Right lung (tissue), 10 donors: ENCODE measurements around the gene RPS17. TPM values are rescaled to one million over a fixed set of nuclear protein-coding genes. Genes with fewer than 3 reads are reported as not detected.

Source experiments
- DNase-seq, 2 donors: peaks; one replicate each; pipeline ENCODE4 v3.0.0-alpha.2; 2013
- long read RNA-seq, 8 donors: transcript quantifications; one replicate each; lab custom pipeline, GENCODE V29; 2026
- polyA plus RNA-seq, 5 donors: library from polyadenylated mRNA; unstranded; fragments of 120-200 nt; gene quantifications; one replicate each; pipeline versions ENCODE4 v1.2.1 to v1.2.3, GENCODE V29; 2013; ENCODE audit warnings: inconsistent platforms in 1 of 5, low replicate concordance in 1 of 5; ENCODE audit not compliant: insufficient read length in 5 of 5, insufficient read depth in 1 of 5

The RPS17 gene
- polyA plus RNA-seq = 1,000 to 10,000 TPM; 1,984 to 3,042 (median 2,162) TPM
- long read RNA-seq, donor 1, transcript RPS17-210 (5 exons, 488 nt) = major isoform, 1,286 of 1,396 reads
- long read RNA-seq, donor 1, transcript RPS17-203 (2 exons, 580 nt) = minor isoform, 9 of 1,396 reads
- long read RNA-seq, donor 1, transcript RPS17-204 (2 exons, 760 nt) = minor isoform, 24 of 1,396 reads
- long read RNA-seq, donor 1, transcript RPS17-206 (3 exons, 1,877 nt) = minor isoform, 13 of 1,396 reads
- long read RNA-seq, donor 1, partial matches to known transcripts = 56 of 1,396 reads
- long read RNA-seq, donor 1, other reads (novel, unspliced or antisense) = 0 of 1,396 reads
- long read RNA-seq, donor 2, transcript RPS17-210 (5 exons, 488 nt) = major isoform, 750 of 792 reads
- long read RNA-seq, donor 2, transcript RPS17-203 (2 exons, 580 nt) = minor isoform, 7 of 792 reads
- long read RNA-seq, donor 2, transcript RPS17-206 (3 exons, 1,877 nt) = minor isoform, 5 of 792 reads
- long read RNA-seq, donor 2, partial matches to known transcripts = 22 of 792 reads
- long read RNA-seq, donor 2, other reads (novel, unspliced or antisense) = 0 of 792 reads
- long read RNA-seq, donor 3, transcript RPS17-210 (5 exons, 488 nt) = major isoform, 695 of 788 reads
- long read RNA-seq, donor 3, transcript RPS17-204 (2 exons, 760 nt) = minor isoform, 21 of 788 reads
- long read RNA-seq, donor 3, transcript RPS17-203 (2 exons, 580 nt) = minor isoform, 5 of 788 reads
- long read RNA-seq, donor 3, transcript RPS17-206 (3 exons, 1,877 nt) = minor isoform, 5 of 788 reads
- long read RNA-seq, donor 3, partial matches to known transcripts = 60 of 788 reads
- long read RNA-seq, donor 3, other reads (novel, unspliced or antisense) = 0 of 788 reads
- long read RNA-seq, donor 4, transcript RPS17-204 (2 exons, 760 nt) = minor isoform, 11 of 613 reads
- long read RNA-seq, donor 4, transcript RPS17-203 (2 exons, 580 nt) = minor isoform, 7 of 613 reads
- long read RNA-seq, donor 4, transcript RPS17-210 (5 exons, 488 nt) = major isoform, 554 of 613 reads
- long read RNA-seq, donor 4, transcript RPS17-209 (4 exons, 1,909 nt) = minor isoform, 6 of 613 reads
- long read RNA-seq, donor 4, partial matches to known transcripts = 30 of 613 reads
- long read RNA-seq, donor 4, other reads (novel, unspliced or antisense) = 0 of 613 reads
- long read RNA-seq, donor 5, transcript RPS17-204 (2 exons, 760 nt) = minor isoform, 15 of 1,636 reads
- long read RNA-seq, donor 5, transcript RPS17-210 (5 exons, 488 nt) = major isoform, 1,532 of 1,636 reads
- long read RNA-seq, donor 5, transcript RPS17-203 (2 exons, 580 nt) = minor isoform, 14 of 1,636 reads
- long read RNA-seq, donor 5, transcript RPS17-206 (3 exons, 1,877 nt) = minor isoform, 11 of 1,636 reads
- long read RNA-seq, donor 5, partial matches to known transcripts = 53 of 1,636 reads
- long read RNA-seq, donor 5, other reads (novel, unspliced or antisense) = 0 of 1,636 reads
- long read RNA-seq, donor 6, transcript RPS17-210 (5 exons, 488 nt) = major isoform, 1,357 of 1,510 reads
- long read RNA-seq, donor 6, transcript RPS17-209 (4 exons, 1,909 nt) = minor isoform, 15 of 1,510 reads
- long read RNA-seq, donor 6, transcript RPS17-204 (2 exons, 760 nt) = minor isoform, 16 of 1,510 reads
- long read RNA-seq, donor 6, transcript RPS17-203 (2 exons, 580 nt) = minor isoform, 7 of 1,510 reads
- long read RNA-seq, donor 6, partial matches to known transcripts = 112 of 1,510 reads
- long read RNA-seq, donor 6, other reads (novel, unspliced or antisense) = 0 of 1,510 reads
- long read RNA-seq, donor 7, transcript RPS17-210 (5 exons, 488 nt) = major isoform, 420 of 448 reads
- long read RNA-seq, donor 7, transcript RPS17-209 (4 exons, 1,909 nt) = minor isoform, 8 of 448 reads
- long read RNA-seq, donor 7, partial matches to known transcripts = 12 of 448 reads
- long read RNA-seq, donor 7, other reads (novel, unspliced or antisense) = 0 of 448 reads
- long read RNA-seq, donor 8, transcript RPS17-210 (5 exons, 488 nt) = major isoform, 434 of 484 reads
- long read RNA-seq, donor 8, transcript RPS17-203 (2 exons, 580 nt) = minor isoform, 5 of 484 reads
- long read RNA-seq, donor 8, transcript RPS17-209 (4 exons, 1,909 nt) = minor isoform, 5 of 484 reads
- long read RNA-seq, donor 8, transcript RPS17-204 (2 exons, 760 nt) = minor isoform, 12 of 484 reads
- long read RNA-seq, donor 8, partial matches to known transcripts = 24 of 484 reads
- long read RNA-seq, donor 8, other reads (novel, unspliced or antisense) = 0 of 484 reads

GRCh38 chr15:82540055-82540983 lies at the start of gene RPS17:
Gene RPS17, minus strand, starts transcription at chr15:82540457. Its CDS starts 29 bp downstream, at chr15:82540428.
- peak; percentile 98 for DNase-seq

- DNase-seq = no peak
Observed at GRCh38 chr15:82587805-82588204, 47.5 kb upstream of the RPS17 start.

DNA sequence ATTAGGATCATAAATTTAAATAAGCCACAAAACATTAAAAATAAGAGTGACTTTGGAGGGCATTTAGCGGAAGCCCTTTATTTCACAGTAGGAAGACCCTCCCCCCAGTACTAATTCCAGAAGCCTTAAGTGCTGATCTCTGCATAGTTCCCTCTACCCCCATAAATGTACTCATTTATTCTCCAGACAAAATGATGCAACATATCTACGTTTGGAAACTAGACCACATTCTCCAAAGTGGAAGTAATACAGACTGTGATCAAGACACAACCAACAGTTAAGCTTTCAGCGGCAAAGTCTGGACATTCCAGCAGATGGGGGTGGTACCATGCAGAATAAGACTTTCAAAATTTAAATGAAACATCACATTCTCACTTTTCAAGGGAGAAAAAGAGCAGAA lies 44.8 kb upstream of the RPS17 start:
- DNase-seq = peak in 1 of 2 donors; percentile 16

- no peak for DNase-seq
Observed at GRCh38 chr15:82580713-82581112, 40.5 kb upstream of the RPS17 start.

DNA sequence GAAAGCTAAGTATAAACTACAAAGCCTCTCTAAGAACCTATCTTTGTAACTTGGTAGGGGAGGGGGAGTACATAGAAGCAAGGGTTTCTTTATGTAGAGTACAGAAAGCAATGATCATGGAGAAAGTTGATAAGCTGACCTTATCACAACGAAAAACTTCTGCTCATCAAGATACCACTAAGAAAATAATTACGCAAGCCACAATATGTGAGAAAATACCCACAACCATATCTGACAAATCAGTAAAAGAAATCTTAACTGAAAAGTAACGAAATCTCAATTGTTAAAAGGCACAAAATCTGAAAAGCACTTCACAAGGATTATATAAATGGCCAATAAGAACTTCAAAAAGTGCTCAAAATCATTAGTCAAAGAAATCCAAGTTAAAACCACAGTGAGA lies 35.1 kb upstream of the RPS17 start:
- DNase-seq = no peak

DNA sequence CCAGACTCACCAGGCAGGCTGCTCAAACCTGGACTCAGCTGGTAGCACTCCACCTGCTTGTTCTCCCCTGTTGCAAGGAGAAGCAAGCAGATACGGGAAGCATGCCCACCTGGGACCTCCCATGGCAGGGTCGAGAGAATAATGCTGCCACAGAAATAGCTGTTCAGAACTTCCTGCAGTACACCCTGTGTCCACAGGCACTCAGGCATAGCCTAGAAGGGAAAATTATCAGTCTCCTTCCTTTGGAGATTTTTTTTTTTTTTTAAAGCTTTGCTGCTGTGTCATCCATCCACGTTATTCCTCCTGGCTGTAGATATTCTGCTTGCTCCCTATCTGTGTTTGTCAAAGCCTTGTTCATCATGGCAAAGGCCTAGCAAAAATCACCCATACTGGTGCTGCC lies 32.7 kb upstream of the RPS17 start:
- DNase-seq = no peak

DNA sequence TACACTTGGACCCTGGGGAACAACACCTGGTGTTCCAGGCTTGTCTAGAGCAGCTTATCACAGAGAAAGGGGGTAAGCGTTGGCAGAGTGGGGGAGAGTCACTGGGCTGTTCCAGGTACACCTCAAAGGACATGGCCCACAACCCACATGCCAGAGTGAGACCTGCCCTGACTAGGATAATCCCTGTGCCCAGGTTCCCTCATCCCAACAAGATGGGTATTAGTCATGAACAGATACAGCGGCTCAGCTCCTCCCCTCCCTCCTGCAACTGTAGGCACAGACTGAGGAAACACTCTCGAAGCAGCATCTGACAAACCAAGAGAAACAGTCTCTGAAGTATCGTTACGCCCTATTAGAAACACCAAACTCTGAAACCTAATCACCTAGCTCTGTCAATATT lies 32.1 kb upstream of the RPS17 start:
- no peak for DNase-seq

DNA sequence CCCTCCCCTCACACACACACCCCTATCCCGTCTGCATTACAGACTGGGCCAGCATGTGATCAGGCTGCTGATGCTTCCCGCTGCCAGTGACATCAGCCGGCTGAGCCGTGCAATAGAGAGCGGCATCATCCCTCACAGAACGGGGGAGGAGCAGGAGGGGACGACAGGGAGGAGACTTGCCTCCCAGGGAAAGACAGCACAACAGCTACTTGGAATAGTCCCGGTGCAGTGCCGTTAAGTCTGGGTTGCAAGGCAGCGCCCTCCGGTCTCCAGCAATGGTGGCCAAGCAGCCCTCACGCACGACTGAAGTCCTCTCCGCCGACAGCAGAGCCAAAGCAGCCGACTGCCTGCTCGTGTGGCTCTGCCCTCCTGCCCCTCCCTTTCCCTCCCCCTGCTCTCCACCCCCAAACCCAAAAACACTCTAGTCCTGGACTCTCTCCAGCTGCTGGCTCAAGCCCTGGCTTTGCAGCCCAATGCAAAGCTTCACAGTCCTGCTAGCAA lies 31.5 kb upstream of the RPS17 start:
- DNase-seq = peak; percentile 84 to 90

DNA sequence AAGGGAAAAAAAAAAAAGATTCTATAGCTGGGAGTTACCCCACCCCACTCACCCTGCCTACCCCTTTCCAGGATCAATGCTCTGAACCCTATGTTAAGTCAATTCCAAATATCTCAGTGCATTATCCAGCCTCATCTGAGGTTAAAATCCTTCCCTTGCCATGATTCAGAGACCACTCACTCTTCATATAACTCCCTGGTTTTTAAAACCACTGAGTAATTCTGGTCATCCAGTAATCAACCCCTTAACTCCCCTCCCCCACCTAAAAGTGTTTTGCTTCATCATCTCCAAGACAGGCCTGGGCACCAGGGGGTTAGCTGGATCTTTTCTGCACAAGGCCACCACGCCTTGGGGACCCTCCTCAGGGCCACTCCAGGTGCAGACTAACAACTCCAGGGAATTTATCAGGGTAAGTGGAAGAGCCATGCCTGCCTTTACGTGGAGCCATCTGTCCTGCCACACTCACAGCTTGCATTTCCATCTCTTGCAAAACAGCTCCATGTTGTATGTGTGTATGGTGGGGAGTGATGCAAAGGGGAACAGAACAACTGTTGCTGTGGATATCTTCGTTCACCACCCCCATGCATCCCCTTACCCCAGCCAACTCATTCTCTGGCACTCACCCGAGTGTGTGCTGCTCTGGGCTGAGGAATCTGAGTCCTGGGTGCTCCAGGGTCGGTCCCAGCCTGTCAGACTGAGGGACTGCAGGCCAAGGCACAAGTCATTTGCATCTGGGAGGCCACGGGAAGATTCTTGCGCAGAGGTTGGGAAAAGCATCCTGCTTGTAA lies 30.7 kb upstream of the RPS17 start:
- DNase-seq = peak; percentile 14 to 40

GRCh38 chr15:82569834-82570233 lies 29.6 kb upstream of the RPS17 start:
- DNase-seq = no peak

DNA sequence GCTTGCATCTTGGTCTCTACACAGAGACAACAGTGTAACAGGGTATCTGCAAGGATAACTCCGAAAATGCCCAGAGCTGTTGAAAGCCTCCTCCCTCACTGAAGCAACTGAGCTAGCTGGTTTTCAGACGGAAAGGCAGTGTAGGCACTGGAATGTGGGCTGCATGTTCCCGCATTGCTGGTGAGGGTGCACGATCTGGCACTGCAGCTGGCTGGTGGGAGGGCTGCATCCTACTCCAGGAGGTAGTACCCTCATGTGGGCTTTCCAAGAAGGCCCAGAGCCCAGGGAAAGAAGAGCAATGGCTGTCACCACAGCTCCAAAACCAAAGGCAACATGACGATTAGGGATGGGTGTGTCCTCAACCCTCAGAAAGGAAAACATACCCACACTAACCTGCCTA lies 28.7 kb upstream of the RPS17 start:
- no peak for DNase-seq

DNA sequence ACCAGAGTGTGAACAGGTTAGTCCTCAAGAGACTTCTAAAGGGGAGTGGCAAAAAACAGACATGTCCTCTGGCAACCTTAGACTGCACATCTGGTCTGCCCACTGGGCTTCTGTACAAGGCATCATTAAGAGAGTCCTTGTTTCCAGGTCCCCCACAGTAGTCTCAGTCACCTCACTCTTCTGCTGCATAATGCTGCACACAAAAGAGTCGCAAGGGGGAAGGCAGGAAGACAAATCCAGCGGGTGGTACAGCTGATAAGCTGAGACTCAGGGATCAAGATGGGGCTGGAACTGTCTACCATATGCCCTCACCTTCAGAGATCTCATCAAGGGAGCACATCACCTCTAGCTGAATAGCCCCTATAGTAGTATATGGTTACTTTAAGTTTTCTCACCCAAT lies 27.4 kb upstream of the RPS17 start:
- DNase-seq = no peak

GRCh38 chr15:82566690-82567089 lies 26.4 kb upstream of the RPS17 start:
- no peak for DNase-seq

- DNase-seq = no peak
Observed at GRCh38 chr15:82558502-82558901, 18.2 kb upstream of the RPS17 start.

- DNase-seq = no peak
Observed at GRCh38 chr15:82556315-82557035, 16.2 kb upstream of the RPS17 start.

DNA sequence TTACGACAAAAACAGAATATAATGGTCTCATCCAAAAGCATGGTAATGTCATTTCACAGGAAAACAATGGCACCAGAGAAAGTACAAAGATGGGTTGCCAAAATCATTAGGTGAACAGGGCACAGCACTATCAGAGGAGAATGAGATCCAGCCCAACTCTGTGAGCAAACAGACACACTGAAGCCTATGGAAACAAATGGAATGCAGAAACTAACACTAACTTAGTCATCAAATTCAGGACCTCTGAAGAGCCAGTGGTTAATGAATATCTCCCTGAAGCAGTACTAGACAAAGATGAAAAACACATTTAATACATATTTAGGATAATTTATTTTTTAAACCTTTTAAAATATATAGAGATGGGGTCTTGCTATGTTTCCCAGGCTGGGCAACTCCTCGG lies 14.6 kb upstream of the RPS17 start:
- DNase-seq = no peak

DNA sequence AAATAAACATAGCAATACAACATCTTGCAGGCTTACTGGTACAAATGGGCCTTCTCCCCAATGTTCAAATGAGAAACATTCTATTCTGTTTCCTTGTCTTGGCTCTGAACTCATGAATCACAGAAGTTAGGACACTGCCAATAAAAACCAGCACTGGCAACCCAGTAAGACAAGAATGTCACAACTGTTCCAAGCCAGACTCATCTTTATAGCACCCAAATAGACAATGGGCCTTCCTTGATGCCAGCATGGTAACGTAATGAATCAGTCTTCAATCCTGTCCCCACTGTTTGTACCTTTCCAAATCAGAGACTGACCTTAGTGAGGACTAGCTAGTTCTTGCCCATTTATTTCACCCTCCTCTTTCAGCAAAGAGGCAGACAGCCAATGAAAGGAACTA lies 14.1 kb upstream of the RPS17 start:
- DNase-seq = no peak
